Middle frontal gyrus (tissue), 1 donor: ENCODE measurements around the gene ITGB6.

Source experiments
- DNase-seq: peaks from one replicate; pipeline ENCODE4 v3.0.0-alpha.2; 2015; ENCODE audit warnings: low spot score; ENCODE audit errors: extremely low spot score

The ITGB6 gene

DNA sequence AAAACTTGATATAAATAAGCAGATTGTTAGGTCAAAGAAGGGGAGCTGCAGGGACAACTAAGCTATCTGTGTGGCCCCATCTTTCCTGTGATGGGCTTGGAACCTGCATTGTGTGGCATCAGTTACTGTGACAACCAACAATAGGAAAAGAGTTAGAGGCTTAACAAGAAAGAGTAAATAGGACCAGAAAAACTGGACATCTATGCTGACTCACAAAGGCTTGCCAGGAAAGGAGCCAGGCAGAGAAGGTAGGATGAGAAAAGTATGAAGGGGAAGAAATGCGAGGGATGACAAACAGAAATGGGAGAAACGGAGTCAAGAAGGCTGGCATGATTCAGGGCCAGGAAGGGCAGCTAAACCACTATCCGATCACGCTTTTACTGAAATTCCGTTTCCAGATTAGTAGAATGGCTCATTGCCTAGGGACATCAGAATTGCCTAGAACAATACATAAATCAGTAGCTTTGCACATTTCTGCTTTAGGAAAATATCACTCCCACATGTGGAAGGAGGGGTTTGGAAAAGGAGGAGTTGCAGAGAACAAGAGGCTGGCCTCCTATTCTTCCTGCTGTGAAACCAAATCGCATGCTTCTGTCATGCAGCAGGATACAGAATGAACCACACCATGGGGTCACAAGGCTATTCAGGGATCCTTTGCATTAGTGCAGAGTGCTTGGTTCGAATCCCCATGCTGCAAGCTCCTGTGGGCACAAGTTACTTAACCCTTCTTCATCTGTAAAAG lies 144.9 kb downstream of the ITGB6 start:
- no peak for DNase-seq

DNA sequence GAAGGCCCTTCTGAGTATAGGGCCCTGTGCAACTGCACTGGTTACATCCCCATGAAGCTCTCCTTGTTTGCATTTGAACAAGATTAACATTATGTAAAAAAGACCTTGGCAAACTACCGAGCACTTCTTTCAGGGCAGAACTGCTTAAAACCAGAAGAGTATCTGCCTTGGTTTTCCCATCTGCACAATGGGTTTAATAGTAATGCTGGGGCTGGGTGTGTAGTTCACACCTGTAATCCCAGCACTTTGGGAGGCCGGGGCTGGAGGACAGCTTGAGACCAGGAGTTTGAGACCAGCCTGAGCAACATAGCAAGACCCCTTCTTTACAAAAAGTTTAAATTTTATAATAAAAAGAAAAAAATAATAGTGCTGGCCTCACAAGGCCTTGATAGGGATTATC lies 146.1 kb downstream of the ITGB6 start:
- no peak for DNase-seq

DNA sequence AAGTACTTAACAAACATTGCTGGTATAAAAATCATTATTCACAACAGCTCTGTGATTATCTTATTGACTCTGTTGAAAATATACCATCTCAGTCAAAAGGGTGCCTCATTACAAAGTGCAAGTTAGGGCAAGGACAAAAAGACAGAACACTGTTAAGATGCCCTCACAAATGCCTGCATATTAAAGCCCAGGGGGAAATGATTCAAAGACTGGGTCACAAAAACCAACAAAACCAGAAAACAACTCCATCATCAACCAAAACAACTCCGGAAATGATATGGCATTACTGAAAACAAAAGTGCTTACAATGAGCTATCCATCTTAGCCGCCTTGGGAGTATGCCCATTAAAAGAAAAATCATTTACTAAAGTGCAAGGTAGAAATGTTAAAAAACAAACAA lies 147.5 kb downstream of the ITGB6 start:
- DNase-seq, result no peak

DNA sequence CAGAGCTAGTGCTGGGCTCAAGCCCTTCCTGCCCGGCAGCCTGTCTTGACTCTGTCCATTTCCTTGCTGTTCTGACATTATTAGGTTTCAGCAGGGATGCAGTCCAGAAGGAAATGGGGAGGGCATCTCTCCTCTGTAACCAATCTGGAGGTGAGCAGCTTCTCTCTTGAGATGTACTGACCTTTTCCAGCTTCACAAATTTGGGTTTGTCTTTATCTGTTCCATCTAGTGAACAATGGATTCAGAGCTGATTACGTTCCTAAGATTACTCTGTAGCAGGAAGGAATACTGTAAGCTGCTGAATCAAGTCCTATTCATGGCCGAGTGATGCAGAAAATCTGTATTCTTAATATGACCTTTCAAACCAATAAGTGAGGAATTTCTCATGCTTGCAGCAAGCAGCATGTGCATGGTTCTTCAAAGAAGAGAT lies 148.7 kb downstream of the ITGB6 start:
- no peak for DNase-seq

DNA sequence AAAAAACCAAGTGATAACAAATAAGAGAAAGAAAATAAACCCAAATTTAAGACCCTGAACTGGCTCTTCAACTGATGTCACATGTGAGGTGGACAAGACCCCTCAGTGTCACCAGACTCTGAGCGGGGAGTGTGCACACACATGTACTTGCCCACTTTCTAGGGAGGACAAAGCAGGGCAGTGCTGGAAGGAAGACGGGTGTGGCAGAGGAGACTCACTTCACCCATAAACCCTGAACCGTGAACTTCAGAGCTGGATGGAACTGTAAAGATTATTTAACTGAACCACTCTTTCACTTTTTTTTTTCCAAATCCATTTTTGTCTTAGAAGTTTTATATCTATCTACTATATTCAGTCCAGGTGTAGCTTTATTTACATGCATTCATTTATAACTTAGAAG lies 149.9 kb downstream of the ITGB6 start:
- DNase-seq, result no peak
